ENCODE measurements around the gene SNX1.

Gene SNX1

GRCh38 chr15:64095795-64096667 is at the start of gene SNX1 (continued):
- no peak for TF ChIP-seq ATF2 (tag by site-specific recombination; IDR thresholded peaks at IDR 0.05; ENCODE audit: low read depth)
- TF ChIP-seq ZNF624 (tag by site-specific recombination; IDR thresholded peaks at IDR 0.05): no peak
- no peak for TF ChIP-seq ZNF423 (tag by site-specific recombination; IDR thresholded peaks at IDR 0.05)
- 0 out of 2 replicates have a peak, but pooled peaks have one; percentile 30 for TF ChIP-seq KLF10 (tag by site-specific recombination; IDR thresholded peaks at IDR 0.05)
- no peak for TF ChIP-seq ZNF704 (tag by site-specific recombination; IDR thresholded peaks at IDR 0.05)
- TF ChIP-seq ZNF155 (tag by site-specific recombination; IDR thresholded peaks at IDR 0.05): no peak
- TF ChIP-seq ZNF530 (tag by site-specific recombination; IDR thresholded peaks at IDR 0.05; ENCODE audit: low read depth): no peak
- TF ChIP-seq ZFP69B (tag by site-specific recombination; IDR thresholded peaks at IDR 0.05): 0 out of 2 replicates have a peak, but pooled peaks have one; percentile 63
- no peak for TF ChIP-seq PRDM6 (tag by site-specific recombination; IDR thresholded peaks at IDR 0.05)
- TF ChIP-seq ZNF629 (tag by site-specific recombination; IDR thresholded peaks at IDR 0.05): peak; percentile 62
- TF ChIP-seq ZNF544 (tag by site-specific recombination; IDR thresholded peaks at IDR 0.05): no peak
- peak; percentile 65; the same call in 1 of the 2 replicates for TF ChIP-seq ZNF561 (tag by site-specific recombination; IDR thresholded peaks at IDR 0.05; ENCODE audit: borderline replicate concordance)
- no peak for TF ChIP-seq ZNF549 (tag by site-specific recombination; IDR thresholded peaks at IDR 0.05)
- TF ChIP-seq ZNF610 (tag by site-specific recombination; IDR thresholded peaks at IDR 0.05; ENCODE audit: borderline replicate concordance): no peak
- TF ChIP-seq ZBTB44 (tag by site-specific recombination; IDR thresholded peaks at IDR 0.05): no peak
- peak; percentile 92 for TF ChIP-seq ZNF335 (tag by site-specific recombination; conservative IDR thresholded peaks at IDR 0.05)
- peak; percentile 90 for TF ChIP-seq ZBTB10 (tag by site-specific recombination; IDR thresholded peaks at IDR 0.05)
- TF ChIP-seq ZNF274 (IDR thresholded peaks at IDR 0.05; ENCODE audit: low read length): no peak
- TF ChIP-seq ZNF274 (tag by site-specific recombination; IDR thresholded peaks at IDR 0.05; ENCODE audit: borderline replicate concordance): no peak
- TF ChIP-seq ZNF280C (tag by site-specific recombination; IDR thresholded peaks at IDR 0.05): no peak
- TF ChIP-seq ZNF311 (tag by site-specific recombination; IDR thresholded peaks at IDR 0.05; ENCODE audit: borderline replicate concordance): no peak
- peak; percentile 79 for TF ChIP-seq SP3 (tag by site-specific recombination; IDR thresholded peaks at IDR 0.05)
- no peak for TF ChIP-seq TRIM28 (IDR thresholded peaks at IDR 0.05; ENCODE audit: borderline replicate concordance, low read length)
- no peak for TF ChIP-seq TSHZ1 (tag by site-specific recombination; IDR thresholded peaks at IDR 0.05; ENCODE audit: borderline replicate concordance)

All from HEK293 (cell line).